Loucy (cell line): ENCODE measurements around the gene USP53.

ENCODE experiments used
- EZH2phosphoT487 ChIP-seq: fragments of 200-600 bp; IDR thresholded peaks from 2 replicates; pipeline ENCODE4 v1.6.1; 2018; ENCODE audit warnings: antibody characterized with exemption, mild to moderate bottlenecking, moderate library complexity, borderline replicate concordance
- TF ChIP-seq, protein P1 (sequence below): fragments of 200-600 bp; sonication (generic); conservative IDR thresholded peaks from 2 replicates; pipeline ENCODE4 v1.5.1; 2014; ENCODE audit warnings: mild to moderate bottlenecking, antibody characterized with exemption, low read length

DNA sequence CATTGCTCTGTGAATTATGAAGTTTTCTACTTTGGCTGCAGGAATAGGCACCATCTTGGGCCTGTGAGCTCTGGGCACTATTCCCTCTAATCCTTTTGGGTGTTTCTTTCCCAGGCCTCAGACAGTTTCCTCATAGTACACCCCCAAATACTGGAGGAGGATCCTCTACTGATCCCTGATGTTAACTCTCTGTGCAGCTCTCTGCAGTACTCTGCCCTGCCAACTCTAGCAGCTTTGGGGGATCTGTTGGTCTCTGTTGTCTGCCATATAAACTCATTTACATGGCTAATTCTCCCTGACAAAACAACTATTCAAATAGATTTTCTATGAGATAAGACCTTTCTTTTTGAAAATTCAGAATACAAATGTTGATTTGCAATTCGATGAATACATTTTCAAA lies 29.9 kb downstream of the USP53 start:
- TF ChIP-seq, protein P1, sequence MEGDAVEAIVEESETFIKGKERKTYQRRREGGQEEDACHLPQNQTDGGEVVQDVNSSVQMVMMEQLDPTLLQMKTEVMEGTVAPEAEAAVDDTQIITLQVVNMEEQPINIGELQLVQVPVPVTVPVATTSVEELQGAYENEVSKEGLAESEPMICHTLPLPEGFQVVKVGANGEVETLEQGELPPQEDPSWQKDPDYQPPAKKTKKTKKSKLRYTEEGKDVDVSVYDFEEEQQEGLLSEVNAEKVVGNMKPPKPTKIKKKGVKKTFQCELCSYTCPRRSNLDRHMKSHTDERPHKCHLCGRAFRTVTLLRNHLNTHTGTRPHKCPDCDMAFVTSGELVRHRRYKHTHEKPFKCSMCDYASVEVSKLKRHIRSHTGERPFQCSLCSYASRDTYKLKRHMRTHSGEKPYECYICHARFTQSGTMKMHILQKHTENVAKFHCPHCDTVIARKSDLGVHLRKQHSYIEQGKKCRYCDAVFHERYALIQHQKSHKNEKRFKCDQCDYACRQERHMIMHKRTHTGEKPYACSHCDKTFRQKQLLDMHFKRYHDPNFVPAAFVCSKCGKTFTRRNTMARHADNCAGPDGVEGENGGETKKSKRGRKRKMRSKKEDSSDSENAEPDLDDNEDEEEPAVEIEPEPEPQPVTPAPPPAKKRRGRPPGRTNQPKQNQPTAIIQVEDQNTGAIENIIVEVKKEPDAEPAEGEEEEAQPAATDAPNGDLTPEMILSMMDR, result no peak
- no peak for TF ChIP-seq EZH2phosphoT487
